GM12878 (cell line): ENCODE measurements around the gene C1orf115. TPM values are rescaled to one million over a fixed set of nuclear protein-coding genes. Genes with fewer than 3 reads are reported as not detected.

Experiments
- ATAC-seq: fragments of 200-7000 bp; cut with Tn5 transposase; 3 replicates; pipeline ENCODE4 v1.9.1; 2020; ENCODE audit warnings: mild to moderate bottlenecking, moderate library complexity
- BruUV-seq: library from RNA; stranded (reverse); fragments of 400-500 nt; replicated peaks from 2 replicates; lab custom pipeline; 2021; lab: Mats Ljungman, UMichigan
- CTCF ChIA-PET: fragments of 300-600 bp; sonication (Branson Sonifier 250); formaldehyde crosslinking; extraction: SDS; loops from one replicate; lab custom pipeline; 2021; ENCODE audit warnings: inconsistent platforms; lab: Yijun Ruan, JAX
- POLR2A ChIA-PET: fragments of 350-600 bp; formaldehyde crosslinking; extraction: SDS; loops from one replicate; lab custom pipeline; 2021; ENCODE audit warnings: inconsistent platforms; lab: Charles Lee
- RAD21 ChIA-PET: fragments of 300-600 bp; sonication (Branson Sonifier 250); formaldehyde crosslinking; loops from one replicate; lab custom pipeline; 2023; ENCODE audit warnings: antibody characterized with exemption; ENCODE audit not compliant: unreplicated experiment; lab: Charles Lee
- SMC1A ChIA-PET: fragments of 300-600 bp; sonication (Branson Sonifier 250); formaldehyde crosslinking; loops from one replicate; lab custom pipeline; 2023; ENCODE audit not compliant: unreplicated experiment, uncharacterized antibody; lab: Charles Lee
- DNase-seq: peaks from one replicate; pipeline ENCODE4 v3.0.0-alpha.2; 2011; ENCODE audit warnings: low read depth, low spot score
- FAIRE-seq: peaks from 3 replicates; lab custom pipeline; 2011; peaks lifted over from hg19 to GRCh38; lab: Jason Lieb, UNC
- H2AFZ ChIP-seq: 2 replicates; pipeline ENCODE4 v1.6.0; 2011; ENCODE audit warnings: low read depth, low read length, control low read depth; ENCODE audit not compliant: control insufficient read depth
- H3K27ac ChIP-seq: 2 replicates; pipeline ENCODE4 v1.5.1; 2011; ENCODE audit warnings: control low read depth; ENCODE audit not compliant: control insufficient read depth, insufficient read depth
- H3K27me3 ChIP-seq, 2 experiments: replicated peaks in 1 of 2; 2 replicates each; pipeline versions ENCODE4 v1.6.0 to v1.6.1; 2011; ENCODE audit warnings: low read length in 1 of 2; ENCODE audit not compliant: control insufficient read depth in 2 of 2, insufficient read depth in 2 of 2
- H3K36me3 ChIP-seq, 2 experiments: 2 replicates each; pipeline ENCODE4 v1.5.1; 2011; ENCODE audit warnings: low read length in 1 of 2; ENCODE audit not compliant: control insufficient read depth in 2 of 2, insufficient read depth in 2 of 2
- H3K4me1 ChIP-seq: 2 replicates; pipeline ENCODE4 v1.6.1; 2011; ENCODE audit warnings: mild to moderate bottlenecking, low read length, moderate library complexity, mixed read lengths; ENCODE audit not compliant: control insufficient read depth, insufficient read depth
- H3K4me2 ChIP-seq: 2 replicates; pipeline ENCODE4 v1.6.0; 2011; ENCODE audit warnings: control low read depth; ENCODE audit not compliant: control insufficient read depth, insufficient read depth
- H3K4me3 ChIP-seq: fragments of 200-600 bp; sonication (generic); 2 replicates; pipeline ENCODE4 v1.5.1; 2016
- H3K79me2 ChIP-seq: 2 replicates; pipeline ENCODE4 v1.6.0; 2011; ENCODE audit warnings: low read length; ENCODE audit not compliant: control insufficient read depth, insufficient read depth
- H3K9ac ChIP-seq: 2 replicates; pipeline ENCODE4 v1.8.0; 2011; ENCODE audit warnings: low read length, control low read depth, mixed read lengths; ENCODE audit not compliant: control insufficient read depth, insufficient read depth
- H3K9me3 ChIP-seq: replicated peaks from 3 replicates; pipeline ENCODE4 v1.5.1; 2011; ENCODE audit warnings: mild to moderate bottlenecking, low read length; ENCODE audit not compliant: control insufficient read depth, insufficient read depth
- H4K20me1 ChIP-seq: 2 replicates; pipeline ENCODE4 v1.6.0; 2011; ENCODE audit not compliant: control insufficient read depth, insufficient read depth
- EP300 ChIP-seq, 2 experiments: fragments of 150-350 bp in 1 of 2; IDR thresholded peaks; 2 replicates each; pipeline ENCODE4 v1.6.1; 2011 to 2012; ENCODE audit warnings: low read depth in 2 of 2, low read length in 2 of 2, borderline replicate concordance in 1 of 2, improper control_type of control experiment in 1 of 2, inconsistent platforms in 1 of 2; ENCODE audit not compliant: control insufficient read depth in 1 of 2
- KAT2A ChIP-seq: conservative IDR thresholded peaks from 2 replicates; pipeline ENCODE4 v1.6.1; 2011; ENCODE audit warnings: low read depth, low read length; ENCODE audit not compliant: control insufficient read depth
- MAX ChIP-seq: IDR thresholded peaks from 2 replicates; pipeline ENCODE4 v1.6.1; 2012; ENCODE audit warnings: low read depth, low read length, improper control_type of control experiment
- MTA3 ChIP-seq: IDR thresholded peaks from 2 replicates; pipeline ENCODE4 v1.6.1; 2012; ENCODE audit warnings: low read length, inconsistent platforms, borderline replicate concordance
- PAX5 ChIP-seq: IDR thresholded peaks from 2 replicates; pipeline ENCODE4 v1.6.1; 2011; ENCODE audit warnings: low read depth, low read length, borderline replicate concordance
- RAD21 ChIP-seq: IDR thresholded peaks from 2 replicates; pipeline ENCODE4 v1.6.1; 2011; ENCODE audit warnings: mild to moderate bottlenecking, low read depth, low read length, moderate library complexity; ENCODE audit not compliant: insufficient read depth
- RFX5 ChIP-seq: IDR thresholded peaks from 2 replicates; pipeline ENCODE4 v1.6.1; 2011; ENCODE audit warnings: low read depth, low read length, improper control_type of control experiment
- ZNF687 ChIP-seq: fragments of 450-650 bp; IDR thresholded peaks from 2 replicates; pipeline ENCODE4 v1.6.1; 2017; ENCODE audit warnings: mild to moderate bottlenecking, moderate library complexity
- ZSCAN29 ChIP-seq: fragments of 450-650 bp; IDR thresholded peaks from 2 replicates; pipeline ENCODE4 v1.6.1; 2017; ENCODE audit warnings: mild to moderate bottlenecking, moderate library complexity
- WGBS: methylation state at CpG from one replicate; pipeline ENCODE4 v1.1.6; 2016; ENCODE audit warnings: low lambda C conversion rate; ENCODE audit not compliant: insufficient replicate concordance, insufficient coverage; ENCODE audit errors: missing lambda C conversion rate; 5-methylcytosine and 5-hydroxymethylcytosine counted together
- in situ Hi-C: fragments of 300-500 bp; cut with MboI; formaldehyde crosslinking; loops from 9 replicates; pipeline ENCODE4 v1.14.3; 2018; ENCODE audit warnings: mixed read lengths
- intact Hi-C: fragments of 100-400 bp; cut with micrococcal nuclease; formaldehyde crosslinking; loops from one replicate; pipeline ENCODE4 v1.14.2; 2022; ENCODE audit not compliant: unreplicated experiment
- polyA plus RNA-seq, 11 experiments: library from polyadenylated mRNA; depleted of rRNA in 4 of 11; unstranded in 6 of 11; stranded (reverse) in 5 of 11; fragments of >200 nt; fragmentation: Nextera tagmentation in 4 of 11; fragmentation: Illumina TruSeq in 1 of 11; extraction: Ambion mirVana in 4 of 11; extraction: Trizol in 1 of 11; gene quantifications; 1 replicate in 1 of 11; 2 replicates in 10 of 11; pipeline versions ENCODE4 v1.2.1 to v1.2.3, GENCODE V29; 2011 to 2016; ENCODE audit warnings: inconsistent platforms in 2 of 11, missing spikeins in 2 of 11, low read depth in 1 of 11
- total RNA-seq, 4 experiments: library from RNA; depleted of rRNA in 3 of 4; stranded (reverse); fragments of >200 nt in 3 of 4; fragmentation: Illumina TruSeq in 1 of 4; extraction: Trizol in 1 of 4; gene quantifications; 2 replicates each; pipeline versions ENCODE4 v1.2.1 to v1.2.3, GENCODE V29; 2013 to 2021

The C1orf115 gene
- total and polyA plus RNA-seq, 10 of the 15 experiments (the other 5 are each of a cell fraction or from before 2014, with no cell fraction given): 0.52 to 5.0 (median 4.1) TPM

DNA sequence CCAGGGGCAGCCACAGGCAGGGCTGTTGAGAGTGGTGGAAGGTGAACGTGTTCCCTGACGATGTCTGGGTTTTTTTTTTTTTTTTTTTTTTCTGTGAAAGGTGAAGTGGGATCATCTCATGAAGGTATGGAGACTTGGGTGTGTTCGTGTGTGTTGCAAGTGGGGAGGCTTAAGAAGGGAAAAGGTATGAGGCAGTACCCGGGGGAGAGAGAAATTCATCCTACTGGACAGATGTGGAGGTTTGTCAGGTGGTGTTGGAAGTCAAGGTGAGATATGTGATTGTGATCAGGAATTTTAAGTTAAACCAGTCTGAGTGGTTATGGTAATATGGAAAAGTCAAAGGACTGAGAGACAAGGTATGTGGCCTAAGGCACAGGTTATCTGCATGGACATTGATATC is 5.3 kb downstream of the C1orf115 start:
- DNase-seq (no peak), FAIRE-seq (no peak), ATAC-seq (no peak)
- no TSS peak for BruUV-seq
- no peaks in the 10 kb centered on the region for H3K9me3 ChIP-seq
- ChIA-PET RAD21 (no interaction called here), SMC1A (interaction anchor here (1.2 kb wide), 1 partner anchor 81 kb away, joined by 4 read pairs; no protein-coding TSS in a partner anchor), CTCF (no interaction called here), POLR2A (no interaction called here)
- no peak overlapping the region for H3K9ac ChIP-seq
- H3K27me3 ChIP-seq: 0 out of 4 replicates have a peak, but pooled peaks cover 0 to 1% of the 10 kb centered on the region in 2 experiments
- H2AFZ ChIP-seq: no peak overlapping the region
- no peaks in the 10 kb centered on the region for H4K20me1 ChIP-seq
- H3K36me3 ChIP-seq: no peaks in the 10 kb centered on the region
- TF ChIP-seq ZNF687 (no peak), EP300 (IDR thresholded peaks at IDR 0.05; ENCODE audit: borderline replicate concordance in 1 of 2, control insufficient read depth in 1 of 2, low read depth in 2 of 2, low read length in 2 of 2) (no peak), PAX5 (no peak), MTA3 (no peak), RFX5 (no peak), MAX (no peak), RAD21 (no peak), KAT2A (no peak), ZSCAN29 (no peak)
- intact Hi-C loops: no loop called here
- no peak overlapping the region for H3K4me2 ChIP-seq
- in situ Hi-C loops: no loop called here
- H3K27ac ChIP-seq: no peak overlapping the region
- 64% methylated on average over 4 of the region's 4 CpGs for WGBS
- no peaks in the 10 kb centered on the region for H3K79me2 ChIP-seq
- no peak overlapping the region for H3K4me3 ChIP-seq
- H3K4me1 ChIP-seq: no peaks in the 10 kb centered on the region
